HepG2 (cell line): ENCODE measurements around the gene TATDN3. TPM values are rescaled to one million over a fixed set of nuclear protein-coding genes. Genes with fewer than 3 reads are reported as not detected.
A peak's percentile ranks its signal among the peaks of the same experiment; 100 is the strongest.

Experiments used
- ATAC-seq: fragments of 200-7000 bp; cut with Tn5 transposase; 3 replicates; pipeline ENCODE4 v1.9.1; 2020; ENCODE audit warnings: mild to moderate bottlenecking, moderate library complexity
- BruUV-seq: library from RNA; stranded (reverse); fragments of 400-500 nt; replicated peaks from 2 replicates; lab custom pipeline; 2021; lab: Mats Ljungman, UMichigan
- CTCF ChIA-PET: fragments of 300-600 bp; formaldehyde crosslinking; extraction: SDS; loops from one replicate; lab custom pipeline; 2021; ENCODE audit warnings: low total read pairs, inconsistent platforms, low intra/inter-chr PET ratio; lab: Yijun Ruan, JAX
- POLR2A ChIA-PET: fragments of 350-600 bp; sonication (Branson Sonifier 250); formaldehyde crosslinking; loops from one replicate; lab custom pipeline; 2020; ENCODE audit warnings: antibody characterized with exemption, inconsistent platforms; lab: Yijun Ruan, JAX
- DNase-seq: peaks from one replicate; pipeline ENCODE4 v3.0.0-alpha.2; 2015; ENCODE audit warnings: low spot score
- FAIRE-seq: peaks from 3 replicates; lab custom pipeline; 2011; peaks lifted over from hg19 to GRCh38; lab: Jason Lieb, UNC
- H2AFZ ChIP-seq: one replicate; pipeline ENCODE4 v1.6.1; 2011; ENCODE audit warnings: low read length, inconsistent platforms
- H3K27ac ChIP-seq: fragments of 300-600 bp; 3 replicates; pipeline ENCODE4 v1.8.0; 2011; ENCODE audit warnings: mixed run types, mild to moderate bottlenecking, mixed read lengths, low read length, inconsistent platforms; ENCODE audit not compliant: insufficient read depth; ENCODE audit errors: extremely low read length
- H3K27me3 ChIP-seq, 2 experiments: fragments of 200-600 bp in 1 of 2; 2 replicates in 1 of 2; 3 replicates in 1 of 2; pipeline versions ENCODE4 v1.6.0 to v1.8.0; 2011; ENCODE audit warnings: low read length in 2 of 2, mild to moderate bottlenecking in 2 of 2, moderate library complexity in 2 of 2, inconsistent platforms in 1 of 2; ENCODE audit not compliant: insufficient read depth in 2 of 2, control insufficient read depth in 1 of 2
- H3K36me3 ChIP-seq, 2 experiments: fragments of 200-600 bp in 1 of 2; replicated peaks in 1 of 2; 2 replicates in 1 of 2; 3 replicates in 1 of 2; pipeline versions ENCODE4 v1.5.1 to v1.8.0; 2011; ENCODE audit warnings: low read length in 2 of 2, inconsistent platforms in 1 of 2; ENCODE audit not compliant: insufficient read depth in 2 of 2, control insufficient read depth in 1 of 2
- H3K4me1 ChIP-seq: 2 replicates; pipeline ENCODE4 v1.5.1; 2012; ENCODE audit warnings: low read length, inconsistent platforms; ENCODE audit not compliant: insufficient read depth
- H3K4me2 ChIP-seq: 2 replicates; pipeline ENCODE4 v1.6.0; 2011; ENCODE audit warnings: low read depth, low read length, inconsistent platforms
- H3K4me3 ChIP-seq, 3 experiments: fragments of 200-600 bp in 1 of 3; sonication (generic), shearing (Covaris generic) in 1 of 3; replicated peaks in 1 of 3; 2 replicates each; pipeline ENCODE4 v1.5.1; 2011 to 2016; ENCODE audit warnings: low read length in 3 of 3, inconsistent platforms in 2 of 3, low read depth in 2 of 3, mild to moderate bottlenecking in 2 of 3, control low read depth in 1 of 3, mixed read lengths in 1 of 3; ENCODE audit not compliant: insufficient read depth in 1 of 3
- H3K79me2 ChIP-seq: one replicate; pipeline ENCODE4 v1.6.1; 2011; ENCODE audit warnings: low read length, inconsistent platforms; ENCODE audit not compliant: insufficient read depth
- H3K9ac ChIP-seq: 2 replicates; pipeline ENCODE4 v1.6.0; 2011; ENCODE audit warnings: mild to moderate bottlenecking, low read depth, low read length, inconsistent platforms; ENCODE audit not compliant: insufficient read depth
- H3K9me3 ChIP-seq: 2 replicates; pipeline ENCODE4 v1.5.1; 2012; ENCODE audit warnings: mild to moderate bottlenecking, low read length
- H4K20me1 ChIP-seq: 2 replicates; pipeline ENCODE4 v1.6.0; 2011; ENCODE audit warnings: inconsistent platforms, mild to moderate bottlenecking, low read length, moderate library complexity; ENCODE audit not compliant: insufficient read depth
- BCL6 ChIP-seq: IDR thresholded peaks from 2 replicates; pipeline ENCODE4 v1.6.1; 2016; ENCODE audit warnings: missing genetic modification reagents, missing compliant biosample characterization
- CBX2 ChIP-seq, 2 experiments: fragments of 200-600 bp in 1 of 2; sonication (generic); formaldehyde crosslinking in 1 of 2; IDR thresholded peaks; 2 replicates each; pipeline versions ENCODE4 v1.7.0 to v1.8.1; 2018 to 2022; ENCODE audit warnings: low read depth in 2 of 2, low read length in 1 of 2, mild to moderate bottlenecking in 1 of 2, missing genetic modification reagents in 1 of 2
- CREB1 ChIP-seq, 2 experiments: fragments of 450-650 bp in 1 of 2; IDR thresholded peaks; 2 replicates each; pipeline ENCODE4 v1.6.1; 2016 to 2017; ENCODE audit warnings: control low read depth in 1 of 2, mild to moderate bottlenecking in 1 of 2, missing compliant biosample characterization in 1 of 2, missing genetic modification characterization in 1 of 2
- DMAP1 ChIP-seq: IDR thresholded peaks from 2 replicates; pipeline ENCODE4 v1.6.1; 2016
- ERF ChIP-seq: IDR thresholded peaks from 2 replicates; pipeline ENCODE4 v1.6.1; 2018; ENCODE audit warnings: missing biosample characterization, missing genetic modification reagents
- FOXA3 ChIP-seq: IDR thresholded peaks from 2 replicates; pipeline ENCODE4 v1.6.1; 2016; ENCODE audit warnings: missing genetic modification reagents, missing compliant biosample characterization
- FOXJ3 ChIP-seq: sonication (generic); formaldehyde crosslinking; IDR thresholded peaks from 2 replicates; pipeline ENCODE4 v1.4.0; 2020; ENCODE audit warnings: missing genetic modification reagents, mild to moderate bottlenecking, borderline replicate concordance
- GABPB1 ChIP-seq: IDR thresholded peaks from 2 replicates; pipeline ENCODE4 v1.6.1; 2016; ENCODE audit warnings: mild to moderate bottlenecking, missing genetic modification reagents, moderate library complexity, missing compliant biosample characterization
- HDAC1 ChIP-seq: sonication (generic); formaldehyde crosslinking; IDR thresholded peaks from 2 replicates; pipeline ENCODE4 v1.5.1; 2020; ENCODE audit warnings: mild to moderate bottlenecking, missing genetic modification reagents
- HMG20A ChIP-seq: IDR thresholded peaks from 2 replicates; pipeline ENCODE4 v1.6.1; 2016; ENCODE audit warnings: borderline replicate concordance
- HMG20B ChIP-seq: conservative IDR thresholded peaks from 2 replicates; pipeline ENCODE4 v1.6.1; 2016; ENCODE audit warnings: missing genetic modification reagents, missing compliant biosample characterization
- MED1 ChIP-seq: sonication (generic); formaldehyde crosslinking; IDR thresholded peaks from 2 replicates; pipeline ENCODE4 v1.4.0; 2020; ENCODE audit warnings: missing genetic modification reagents
- MTA1 ChIP-seq: sonication (generic); formaldehyde crosslinking; IDR thresholded peaks from 2 replicates; pipeline ENCODE4 v1.4.0; 2020; ENCODE audit warnings: missing genetic modification reagents, mild to moderate bottlenecking, borderline replicate concordance
- SMAD3 ChIP-seq: sonication (generic); formaldehyde crosslinking; IDR thresholded peaks from 2 replicates; pipeline ENCODE4 v1.4.0; 2020; ENCODE audit warnings: missing genetic modification reagents
- SP4 ChIP-seq: sonication (generic); formaldehyde crosslinking; IDR thresholded peaks from 2 replicates; pipeline ENCODE4 v1.8.1; 2023; ENCODE audit warnings: mild to moderate bottlenecking, missing genetic modification reagents
- TEAD3 ChIP-seq: optimal IDR thresholded peaks from 2 replicates; pipeline ENCODE3; 2016; ENCODE audit warnings: borderline replicate concordance
- YEATS4 ChIP-seq: sonication (generic); formaldehyde crosslinking; IDR thresholded peaks from 2 replicates; pipeline ENCODE4 v1.4.0; 2020; ENCODE audit warnings: missing genetic modification reagents, borderline replicate concordance
- ZMYM4 ChIP-seq: sonication (generic); formaldehyde crosslinking; IDR thresholded peaks from 2 replicates; pipeline ENCODE4 v1.8.1; 2023; ENCODE audit warnings: mild to moderate bottlenecking, missing genetic modification reagents
- ZNF264 ChIP-seq: sonication (generic); formaldehyde crosslinking; IDR thresholded peaks from 2 replicates; pipeline ENCODE4 v1.4.0; 2020; ENCODE audit warnings: missing genetic modification reagents
- ZNF792 ChIP-seq: IDR thresholded peaks from 2 replicates; pipeline ENCODE4 v1.6.1; 2016
- ZSCAN5A ChIP-seq: sonication (generic); formaldehyde crosslinking; IDR thresholded peaks from 2 replicates; pipeline ENCODE4 v1.8.0; 2022; ENCODE audit warnings: mild to moderate bottlenecking, missing genetic modification reagents, borderline replicate concordance
- WGBS: methylation state at CpG from one replicate; pipeline ENCODE4 v1.1.6; 2017; ENCODE audit warnings: low lambda C conversion rate; 5-methylcytosine and 5-hydroxymethylcytosine counted together
- in situ Hi-C: cut with HindIII; loops from 2 replicates; pipeline ENCODE4 v1.10.0; 2017; ENCODE audit warnings: low pct_unique_long_range_greater_than_20kb; ENCODE audit not compliant: extremely low pct_ligation_motif_present
- intact Hi-C: fragments of 100-400 bp; cut with micrococcal nuclease; formaldehyde crosslinking; loops from one replicate; pipeline ENCODE4 v1.10.0; 2022; ENCODE audit not compliant: unreplicated experiment
- polyA plus RNA-seq, 8 experiments: library from polyadenylated mRNA; depleted of rRNA in 3 of 8; stranded (reverse) in 7 of 8; unstranded in 1 of 8; fragments of >200 nt; fragmentation: Illumina TruSeq in 4 of 8; extraction: Trizol in 4 of 8; gene quantifications; 2 replicates each; pipeline versions ENCODE4 v1.2.1 to v1.2.3, GENCODE V29; 2011 to 2016; ENCODE audit warnings: low read depth in 4 of 8, missing spikeins in 1 of 8, mixed read lengths in 1 of 8; ENCODE audit not compliant: insufficient read depth in 1 of 8
- total RNA-seq, 5 experiments: library from RNA; depleted of rRNA; stranded (reverse); fragments of >200 nt; fragmentation: Illumina TruSeq; extraction: Trizol; gene quantifications; 2 replicates each; pipeline ENCODE4 v1.2.3, GENCODE V29; 2016; ENCODE audit warnings: low read depth in 1 of 5
- TF ChIP-seq, protein P1 (sequence below): IDR thresholded peaks from 2 replicates; pipeline ENCODE4 v1.6.1; 2016; ENCODE audit warnings: mild to moderate bottlenecking

Gene TATDN3
- total and polyA plus RNA-seq, 2 of the 13 experiments (the other 11 are each of a cell fraction or from before 2014, with no cell fraction given): 7.3 to 8.6 TPM

GRCh38 chr1:212827171-212827776, 35.6 kb downstream of the TATDN3 start (continued):
- no peak for TF ChIP-seq CBX2 (IDR thresholded peaks at IDR 0.05; ENCODE audit: low read depth, low read length)
- TF ChIP-seq CBX2 (CRISPR knock-in tag; IDR thresholded peaks at IDR 0.05; ENCODE audit: low read depth): no peak
- peak; percentile 6; the same call in 1 of the 2 replicates for TF ChIP-seq ZNF264 (CRISPR knock-in tag)
- 0 out of 2 replicates have a peak, but pooled peaks have one; percentile 9 for TF ChIP-seq FOXJ3

GRCh38 chr1:212827831-212828278, 36.2 kb downstream of the TATDN3 start:
- FAIRE-seq: peak; percentile 91
- H4K20me1 ChIP-seq: no peaks in the 10 kb centered on the region
- H3K4me1 ChIP-seq: peaks cover 48% of the 10 kb centered on the region
- H3K79me2 ChIP-seq: no peaks in the 10 kb centered on the region
- peak; percentile 92 for ATAC-seq
- peak overlapping the region; percentile 80 for H2AFZ ChIP-seq
- POLR2A ChIA-PET: interaction anchor here (1.0 to 4.0 kb wide), 9 partner anchors 9 to 78 kb away, joined by 3 to 49 read pairs (median 4); partner anchors contain the start of genes FLVCR1, NSL1, SPATA45 and TATDN3
- intact Hi-C loops: no loop called here
- peaks cover 16% of the 10 kb centered on the region for H3K9me3 ChIP-seq
- no peaks in the 10 kb centered on the region for H3K36me3 ChIP-seq
- TSS peak; percentile 90 for BruUV-seq
- DNase-seq: peak; percentile 90
- peak overlapping the region; percentile 98 for H3K27ac ChIP-seq
- H3K4me3 ChIP-seq: peak overlapping the region; percentile 32 to 64 (median 36); a peak in 5 of 6 replicates
- 0% methylated on average over 5 of the region's 5 CpGs for WGBS
- H3K27me3 ChIP-seq: no peaks in the 10 kb centered on the region
- H3K4me2 ChIP-seq: peak overlapping the region; percentile 98
- H3K9ac ChIP-seq: peak overlapping the region; percentile 75
- CTCF ChIA-PET: no interaction called here
- in situ Hi-C loops: no loop called here
- TF ChIP-seq BCL6 (CRISPR knock-in tag) (peak; percentile 69), HMG20A (CRISPR knock-in tag) (peak; percentile 72; the same call in 1 of the 2 replicates), GABPB1 (no peak), TEAD3 (CRISPR knock-in tag) (peak; percentile 52), ZSCAN5A (CRISPR knock-in tag) (0 out of 2 replicates have a peak, but pooled peaks have one; percentile 39), MED1 (peak; percentile 80), ERF (peak; percentile 25; the same call in 1 of the 2 replicates), DMAP1 (peak; percentile 24; the same call in 1 of the 2 replicates), ZNF792 (CRISPR knock-in tag) (peak; percentile 64; the same call in 1 of the 2 replicates), YEATS4 (CRISPR knock-in tag) (peak; percentile 64; the same call in 1 of the 2 replicates), SMAD3 (CRISPR knock-in tag) (0 out of 2 replicates have a peak, but pooled peaks have one; percentile 16), HMG20B (CRISPR knock-in tag) (0 out of 2 replicates have a peak, but pooled peaks have one; percentile 38), CREB1 (IDR thresholded peaks at IDR 0.05) (no peak), CREB1 (CRISPR knock-in tag; IDR thresholded peaks at IDR 0.05) (peak; percentile 45; the same call in 1 of the 2 replicates), ZMYM4 (CRISPR knock-in tag) (peak; percentile 46), SP4 (0 out of 2 replicates have a peak, but pooled peaks have one; percentile 27), HDAC1 (CRISPR knock-in tag) (peak; percentile 48; the same call in 1 of the 2 replicates), FOXA3 (CRISPR knock-in tag) (peak; percentile 81), MTA1 (0 out of 2 replicates have a peak, but pooled peaks have one; percentile 56)
- TF ChIP-seq, protein P1, sequence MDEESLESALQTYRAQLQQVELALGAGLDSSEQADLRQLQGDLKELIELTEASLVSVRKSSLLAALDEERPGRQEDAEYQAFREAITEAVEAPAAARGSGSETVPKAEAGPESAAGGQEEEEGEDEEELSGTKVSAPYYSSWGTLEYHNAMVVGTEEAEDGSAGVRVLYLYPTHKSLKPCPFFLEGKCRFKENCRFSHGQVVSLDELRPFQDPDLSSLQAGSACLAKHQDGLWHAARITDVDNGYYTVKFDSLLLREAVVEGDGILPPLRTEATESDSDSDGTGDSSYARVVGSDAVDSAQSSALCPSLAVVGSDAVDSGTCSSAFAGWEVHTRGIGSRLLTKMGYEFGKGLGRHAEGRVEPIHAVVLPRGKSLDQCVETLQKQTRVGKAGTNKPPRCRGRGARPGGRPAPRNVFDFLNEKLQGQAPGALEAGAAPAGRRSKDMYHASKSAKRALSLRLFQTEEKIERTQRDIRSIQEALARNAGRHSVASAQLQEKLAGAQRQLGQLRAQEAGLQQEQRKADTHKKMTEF (CRISPR knock-in tag): peak; percentile 50; the same call in 1 of the 2 replicates
